Measurements from ENCODE around the gene LMBRD2. TPM values are rescaled to one million over a fixed set of nuclear protein-coding genes. Genes with fewer than 3 reads are reported as not detected.
"Not testable (repeated sequence)": the region's sequence is repeated elsewhere in the genome, so short reads cannot be mapped to it uniquely, and the experiment has no call there.

Gene LMBRD2
- 10 to 100 TPM; 17.7 to 20.7 (median 18.1) TPM for polyA plus RNA-seq (ENCODE audit: insufficient read length in 3 of 3)

DNA sequence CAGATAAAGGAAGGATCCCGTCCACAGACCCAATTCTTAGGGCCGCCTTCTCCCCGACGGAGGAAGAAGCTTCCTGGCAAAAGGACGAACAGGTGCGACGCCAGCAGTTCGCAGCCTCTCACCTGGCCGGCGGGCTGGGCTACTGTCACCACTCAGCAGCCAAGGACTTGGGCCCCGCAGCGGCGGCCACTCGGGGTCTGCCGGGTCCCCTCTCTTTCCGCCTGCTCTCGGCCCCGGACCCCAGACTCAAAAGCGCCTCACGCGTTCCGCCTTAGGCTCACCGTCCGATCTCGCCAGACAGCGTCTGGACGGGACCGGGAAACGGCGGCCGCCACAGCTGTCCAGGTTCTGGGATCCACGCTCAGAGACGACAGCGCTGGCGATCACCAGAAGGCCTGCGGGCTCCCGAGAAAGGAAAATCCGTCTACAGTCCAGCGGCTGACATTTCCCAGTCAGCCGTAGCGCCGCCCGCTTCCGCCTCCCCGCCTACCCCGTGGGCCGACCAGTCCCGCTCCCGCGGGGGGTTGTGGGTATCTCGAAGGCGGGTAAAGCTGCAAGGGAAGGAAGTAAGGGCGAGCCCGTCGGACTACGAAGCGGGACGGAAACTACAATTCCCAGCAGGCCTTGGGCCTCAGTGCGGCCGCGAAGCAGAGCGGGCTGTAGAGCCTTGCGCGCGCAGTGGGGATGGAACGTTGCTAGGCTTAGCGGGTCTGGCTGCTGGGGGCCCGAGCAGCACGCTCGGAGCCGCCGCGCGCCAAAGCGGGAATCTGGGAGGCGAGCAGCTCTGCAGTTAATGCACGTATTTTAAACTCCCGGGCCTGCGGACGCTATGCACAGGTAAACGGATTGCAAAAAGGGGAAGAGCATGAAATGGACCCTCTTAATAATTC lies at the start of gene LMBRD2, which contains the start of gene SKP2:
LMBRD2 (minus strand) TSS at position 454 of the 890 bp plus-strand sequence. CDS start 8,538 bp downstream, outside the sequence.
SKP2 (plus strand) TSS at position 678 of the 890 bp plus-strand sequence; CDS start at position 830, 152 bp downstream.
- DNase-seq (ENCODE audit: low read depth in 3 of 3, low spot score in 2 of 3): peak; percentile 95 to 98 (median 95)

DNA sequence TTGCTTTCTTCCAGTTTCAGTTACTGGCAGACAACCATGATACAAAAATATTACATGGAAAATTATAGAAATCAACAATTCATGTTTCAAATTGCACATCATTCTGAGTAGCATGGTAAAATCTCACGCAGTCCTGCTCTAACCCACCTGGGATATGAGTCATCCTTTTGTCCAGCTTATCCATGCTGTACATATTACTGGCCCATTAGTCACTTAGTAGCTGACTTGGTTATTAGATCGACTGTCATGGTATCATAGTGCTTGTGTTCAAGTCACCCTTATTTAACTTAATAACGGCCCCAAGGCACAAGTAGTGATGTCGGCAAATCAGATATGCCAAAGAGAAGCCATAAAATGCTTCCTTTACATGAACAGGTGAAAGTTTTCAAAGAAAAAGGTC lies 48.8 kb upstream of the LMBRD2 start:
- no peak for DNase-seq (ENCODE audit: low read depth in 3 of 3, low spot score in 2 of 3)

DNA sequence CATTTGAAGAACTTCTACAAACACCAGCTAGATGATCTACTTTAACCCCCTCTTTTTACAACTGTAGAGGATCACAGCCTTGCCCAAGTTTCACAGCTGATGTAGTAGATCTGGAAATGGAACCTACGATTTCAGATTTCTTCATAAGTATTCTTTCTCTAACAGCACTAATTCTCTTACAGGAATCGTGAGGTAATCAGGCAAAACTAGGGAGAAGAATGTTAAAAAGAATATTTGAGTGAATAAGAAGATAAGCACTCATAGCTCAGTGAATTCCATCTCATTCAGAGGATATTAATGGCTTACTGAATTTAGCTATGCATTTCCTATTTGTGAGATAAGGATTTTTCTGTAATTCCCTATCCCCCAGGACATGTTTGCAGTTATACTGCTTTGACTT lies 47.9 kb upstream of the LMBRD2 start:
- no peak for DNase-seq (ENCODE audit: low read depth in 3 of 3, low spot score in 2 of 3)

DNA sequence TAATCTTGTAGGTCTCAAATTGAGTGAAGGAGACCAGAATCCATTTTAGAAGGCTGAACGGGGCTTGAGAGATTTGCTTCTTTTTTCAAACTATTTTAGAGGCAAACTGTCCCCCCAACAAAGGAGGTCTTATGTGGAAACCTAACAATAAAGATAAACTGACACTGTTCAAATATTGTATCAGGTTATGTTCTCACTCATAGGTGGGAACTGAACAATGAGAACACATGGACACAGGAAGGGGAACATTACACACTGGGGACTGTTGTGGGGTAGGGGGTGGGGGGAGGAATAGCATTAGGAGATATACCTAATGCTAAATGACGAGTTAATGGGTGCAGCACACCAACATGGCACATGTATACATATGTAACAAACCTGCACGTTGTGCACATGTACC lies 47.1 kb upstream of the LMBRD2 start:
- not testable (repeated sequence) for DNase-seq (ENCODE audit: low read depth in 3 of 3, low spot score in 2 of 3)

DNA sequence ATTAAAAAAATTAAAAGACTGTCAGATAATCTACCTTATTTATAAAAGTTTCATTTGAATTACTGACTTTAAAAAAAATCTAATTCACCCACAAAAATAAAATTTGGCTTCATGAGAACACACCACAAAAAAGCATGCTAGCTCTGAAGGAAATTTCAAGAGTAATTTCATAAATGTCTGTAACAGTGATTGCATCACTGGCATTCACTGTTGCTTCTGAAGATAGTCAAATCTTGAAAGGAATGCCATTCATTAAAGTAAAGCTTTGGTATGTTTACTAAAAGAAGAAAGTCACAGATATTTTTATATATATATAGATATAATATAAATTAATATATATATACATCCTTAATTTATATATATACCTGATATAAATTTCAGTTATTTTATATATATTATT lies 46.6 kb upstream of the LMBRD2 start:
- DNase-seq (ENCODE audit: low read depth in 3 of 3, low spot score in 2 of 3): no peak

DNA sequence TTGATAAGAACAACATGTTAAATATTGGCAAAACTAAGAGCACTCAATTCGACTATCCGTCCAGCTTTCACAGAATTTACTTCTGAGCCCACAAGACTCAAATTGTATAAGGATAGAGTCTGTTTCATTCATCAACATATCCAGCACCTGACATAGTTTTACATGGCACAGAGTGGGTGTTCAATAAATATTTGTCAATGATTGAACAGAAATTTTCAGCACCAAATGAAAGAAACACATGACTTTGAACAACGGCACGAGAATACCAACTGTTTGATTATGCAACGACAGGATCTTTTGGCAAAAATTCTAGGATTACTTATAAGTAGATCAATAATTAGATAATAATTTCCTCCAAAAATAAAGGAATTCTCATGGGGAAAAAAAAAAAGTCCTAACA lies 42.1 kb upstream of the LMBRD2 start:
- DNase-seq (ENCODE audit: low read depth in 3 of 3, low spot score in 2 of 3): no peak

DNA sequence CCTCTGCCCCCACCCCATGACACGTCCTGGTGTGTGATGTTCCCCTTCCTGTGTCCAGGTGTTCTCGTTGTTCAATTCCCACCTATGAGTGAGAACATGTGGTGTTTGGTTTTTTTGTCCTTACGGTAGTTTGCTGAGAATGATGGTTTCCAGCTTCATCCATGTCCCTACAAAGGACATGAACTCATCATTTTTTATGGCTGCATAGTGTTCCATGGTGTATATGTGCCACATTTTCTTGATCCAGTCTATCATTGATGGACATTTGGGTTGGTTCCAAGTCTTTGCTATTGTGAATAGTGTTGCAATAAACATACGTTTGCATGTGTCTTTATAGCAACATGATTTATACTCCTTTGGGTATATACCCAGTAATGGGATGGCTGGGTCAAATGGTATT lies 32.7 kb upstream of the LMBRD2 start:
- DNase-seq (ENCODE audit: low read depth in 3 of 3, low spot score in 2 of 3): not testable (repeated sequence)

DNA sequence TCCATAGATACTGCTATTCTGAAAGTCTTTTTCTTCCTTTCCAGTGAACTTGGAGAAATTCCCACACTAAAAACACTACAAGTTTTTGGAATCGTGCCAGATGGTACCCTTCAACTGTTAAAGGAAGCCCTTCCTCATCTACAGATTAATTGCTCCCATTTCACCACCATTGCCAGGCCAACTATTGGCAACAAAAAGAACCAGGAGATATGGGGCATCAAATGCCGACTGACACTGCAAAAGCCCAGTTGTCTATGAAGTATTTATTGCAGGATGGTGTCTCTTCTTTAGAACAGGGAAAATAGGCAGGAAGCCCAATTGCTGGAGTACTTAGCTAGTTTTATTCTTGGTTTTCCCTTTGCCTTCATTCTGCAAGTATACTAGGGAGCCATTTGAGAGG lies 30.1 kb upstream of the LMBRD2 start:
- DNase-seq (ENCODE audit: low read depth in 3 of 3, low spot score in 2 of 3): no peak

DNA sequence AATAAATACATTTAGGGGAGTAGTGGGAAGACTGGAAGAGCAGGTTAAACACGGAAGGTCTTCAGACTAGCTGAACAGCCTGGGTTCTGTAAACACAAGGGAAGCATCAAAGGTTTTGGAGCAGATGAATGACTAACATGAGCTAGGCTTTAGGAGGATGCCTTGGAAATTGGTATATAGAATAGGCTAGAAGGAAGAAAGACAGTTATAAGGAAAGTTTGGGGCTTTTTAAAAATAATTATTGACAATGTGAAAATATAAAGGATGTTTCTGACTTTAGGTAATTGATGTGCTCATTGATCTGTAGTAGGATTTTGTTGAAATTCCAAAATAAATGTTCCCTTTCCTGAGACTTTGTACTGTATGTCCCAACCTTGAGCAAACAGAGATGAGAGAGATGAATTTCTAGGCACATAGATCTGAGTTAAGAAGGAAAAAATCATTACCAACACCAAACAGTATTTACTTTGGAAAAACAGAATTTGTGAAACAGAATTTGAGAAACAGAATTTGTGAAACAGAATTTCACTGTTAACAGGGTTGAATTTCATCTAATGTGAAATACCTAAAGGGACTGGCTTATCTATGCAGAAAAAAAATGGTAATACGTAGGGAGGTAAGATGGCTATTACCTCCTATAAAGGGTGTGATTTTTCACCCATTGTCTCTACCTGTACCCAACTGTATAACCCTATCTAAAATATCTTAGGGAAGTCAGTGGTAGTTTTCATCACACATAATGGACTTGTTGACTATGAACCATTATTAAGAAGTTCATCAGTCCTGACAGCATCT lies 29.1 kb upstream of the LMBRD2 start:
- no peak for DNase-seq (ENCODE audit: low read depth in 3 of 3, low spot score in 2 of 3)

DNA sequence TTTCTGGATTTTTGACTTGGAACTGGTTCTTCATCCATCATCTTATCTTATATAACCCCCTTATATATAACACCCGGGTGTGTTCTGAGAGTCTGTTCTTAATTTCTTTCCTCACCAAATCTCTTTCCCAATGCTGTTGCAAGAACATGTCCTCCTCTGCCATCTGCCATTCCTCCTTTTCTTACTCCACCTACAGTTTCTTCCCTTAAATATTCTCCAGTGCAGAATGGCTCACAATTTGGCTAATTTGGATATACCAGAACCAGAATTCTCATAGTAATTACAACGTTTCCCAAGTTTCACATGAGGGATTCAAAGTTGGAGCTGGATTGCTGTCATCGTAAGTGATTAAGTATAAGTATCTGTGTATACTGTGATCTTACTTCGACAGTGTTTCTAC lies 28.3 kb upstream of the LMBRD2 start:
- no peak for DNase-seq (ENCODE audit: low read depth in 3 of 3, low spot score in 2 of 3)

DNA sequence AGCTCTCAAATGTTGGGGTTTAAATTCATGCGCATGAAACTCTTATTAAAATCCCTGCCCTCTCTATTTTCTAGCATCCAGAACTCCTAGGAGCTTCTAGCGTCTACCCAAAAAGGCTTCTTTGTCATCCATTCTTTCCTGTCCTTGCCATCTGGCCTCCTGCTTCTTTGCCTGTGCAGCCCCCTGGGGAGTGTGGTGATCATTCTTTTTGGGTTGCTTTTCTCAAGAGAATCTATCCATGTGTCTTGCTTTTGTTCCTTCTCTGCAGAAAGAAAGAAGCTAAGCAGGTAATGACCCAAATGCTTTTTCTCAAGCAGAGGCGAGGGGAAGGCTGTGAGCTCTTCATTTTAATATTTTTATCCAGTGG lies 26.8 kb upstream of the LMBRD2 start:
- no peak for DNase-seq (ENCODE audit: low read depth in 3 of 3, low spot score in 2 of 3)

DNA sequence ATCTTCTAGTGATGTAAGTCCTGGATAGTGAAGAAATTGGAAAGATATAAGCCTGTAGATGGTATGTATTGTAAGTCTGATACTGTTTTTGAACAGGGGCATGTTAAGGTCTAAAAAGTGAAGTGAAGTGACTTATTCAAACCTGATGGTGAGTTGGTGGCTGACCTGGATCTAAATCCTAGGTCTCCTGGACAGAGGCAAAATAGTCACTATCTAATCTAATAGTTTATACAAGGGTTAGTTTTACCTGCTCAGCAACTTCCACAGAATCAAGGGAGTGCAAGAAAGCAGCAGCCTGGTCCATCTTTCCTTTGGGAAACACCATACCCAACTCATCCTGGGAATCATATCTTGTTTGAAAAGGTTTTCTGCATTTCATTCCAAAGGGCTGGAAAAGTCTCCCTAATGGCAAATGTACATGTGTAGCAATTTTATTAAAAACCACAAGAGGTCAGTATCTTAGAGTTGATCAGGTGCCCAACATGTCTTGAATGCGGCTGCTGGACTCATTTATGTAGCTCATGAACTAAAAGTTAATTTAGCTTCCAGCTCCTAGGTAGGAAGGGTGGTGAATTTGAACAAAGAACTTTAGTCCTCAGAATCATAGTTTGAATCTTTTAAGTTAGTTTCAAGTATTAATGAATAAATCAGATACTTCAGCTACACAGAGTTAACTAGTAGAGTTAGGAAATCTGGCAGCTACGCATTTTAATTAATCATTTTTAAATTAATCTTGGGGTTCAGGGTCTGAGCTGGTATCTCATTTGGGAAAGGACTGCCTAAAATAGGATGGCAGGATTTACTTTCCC lies 26.2 kb upstream of the LMBRD2 start:
- no peak for DNase-seq (ENCODE audit: low read depth in 3 of 3, low spot score in 2 of 3)

DNA sequence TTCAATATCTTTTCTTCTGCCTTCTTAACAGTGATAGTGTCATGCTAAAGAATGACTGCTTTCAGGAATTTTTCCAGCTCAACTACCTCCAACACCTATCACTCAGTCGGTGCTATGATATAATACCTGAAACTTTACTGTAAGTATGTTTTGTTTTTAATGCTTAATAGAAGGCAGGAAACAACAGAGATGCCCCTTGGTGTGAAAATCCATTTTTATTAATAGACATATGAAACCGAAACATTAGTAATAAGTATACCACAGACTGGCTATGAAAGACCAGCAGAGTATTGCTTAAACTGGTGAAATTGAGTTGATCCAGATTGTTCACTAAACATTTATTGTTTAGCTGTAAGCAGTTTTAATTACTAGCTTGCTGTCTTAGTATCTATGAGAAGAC lies 25.5 kb upstream of the LMBRD2 start:
- no peak for DNase-seq (ENCODE audit: low read depth in 3 of 3, low spot score in 2 of 3)

DNA sequence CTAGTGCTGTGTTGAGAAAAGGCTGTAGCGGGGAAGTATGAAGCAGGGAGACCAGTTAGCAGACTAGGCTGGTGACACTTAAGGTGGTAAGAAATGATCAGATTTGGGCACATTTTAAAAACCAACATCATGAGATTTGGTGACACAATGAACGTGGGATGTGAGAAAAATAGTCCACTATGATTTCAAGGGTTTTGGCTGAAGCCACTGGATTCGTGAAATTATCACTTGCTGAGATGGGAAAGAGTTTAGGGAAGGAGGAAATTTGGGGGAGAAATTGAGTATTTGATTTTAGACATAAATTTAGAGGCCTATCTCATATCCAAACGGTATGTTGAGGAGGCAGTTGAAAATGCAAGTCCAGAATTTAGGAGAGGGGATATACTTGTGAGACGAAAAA lies 23.4 kb upstream of the LMBRD2 start:
- no peak for DNase-seq (ENCODE audit: low read depth in 3 of 3, low spot score in 2 of 3)

DNA sequence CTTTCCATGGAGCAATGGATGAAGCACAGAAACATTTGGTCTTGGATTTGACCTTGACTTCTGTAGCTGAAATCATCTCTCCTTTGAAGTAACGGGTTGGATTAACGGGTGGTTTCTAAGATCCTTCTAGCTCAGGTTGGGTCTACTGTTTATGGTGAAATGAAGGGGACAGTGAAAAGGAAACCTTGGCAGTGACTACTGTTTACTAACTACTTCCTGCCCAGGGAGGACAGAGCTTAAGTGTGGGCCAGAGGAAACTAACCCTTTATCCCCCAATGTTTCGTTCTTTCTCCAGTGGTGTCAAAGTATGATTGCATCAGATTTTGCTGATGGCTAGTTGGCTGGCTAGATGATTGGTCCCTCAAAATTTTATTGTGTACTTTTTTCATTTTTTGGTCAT lies 22.4 kb upstream of the LMBRD2 start:
- DNase-seq (ENCODE audit: low read depth in 3 of 3, low spot score in 2 of 3): no peak

DNA sequence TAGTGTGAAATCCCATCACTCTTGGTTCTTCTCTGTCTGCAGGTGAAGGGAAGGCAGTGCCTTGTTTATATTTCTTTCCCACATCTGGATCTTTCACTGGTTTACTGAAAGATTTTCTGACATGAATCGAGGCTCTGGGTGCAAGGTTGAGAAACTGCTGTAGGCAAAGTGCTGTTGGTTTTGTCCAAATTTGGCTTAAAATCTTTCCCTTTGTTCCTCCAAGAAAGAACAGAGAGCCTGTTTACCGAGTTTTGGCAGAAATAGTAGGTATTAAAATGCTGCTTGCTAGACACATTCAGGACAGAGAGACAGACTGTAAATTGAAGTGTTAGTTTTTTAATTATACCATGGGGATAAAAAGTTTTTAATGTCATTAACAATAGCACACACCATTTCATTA lies 21.7 kb upstream of the LMBRD2 start:
- no peak for DNase-seq (ENCODE audit: low read depth in 3 of 3, low spot score in 2 of 3)

DNA sequence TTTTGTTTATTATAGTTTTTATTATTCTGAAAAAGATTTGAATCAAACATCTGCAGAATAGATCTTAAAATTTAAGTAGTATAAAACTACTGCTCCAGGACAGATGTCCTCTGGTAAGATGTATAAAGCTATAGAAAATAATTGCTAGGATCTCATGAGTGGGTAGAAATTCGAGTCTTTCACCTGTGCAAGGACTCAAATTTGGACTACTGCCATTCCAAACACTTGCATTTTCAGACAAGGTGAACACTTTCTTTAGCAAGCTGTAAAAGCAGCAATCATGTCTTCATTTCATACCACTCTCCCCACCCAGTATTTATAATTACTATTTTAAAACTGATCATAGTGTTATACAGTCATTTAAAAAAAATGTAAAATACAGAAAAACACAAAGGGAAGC lies 20.9 kb upstream of the LMBRD2 start:
- no peak for DNase-seq (ENCODE audit: low read depth in 3 of 3, low spot score in 2 of 3)

DNA sequence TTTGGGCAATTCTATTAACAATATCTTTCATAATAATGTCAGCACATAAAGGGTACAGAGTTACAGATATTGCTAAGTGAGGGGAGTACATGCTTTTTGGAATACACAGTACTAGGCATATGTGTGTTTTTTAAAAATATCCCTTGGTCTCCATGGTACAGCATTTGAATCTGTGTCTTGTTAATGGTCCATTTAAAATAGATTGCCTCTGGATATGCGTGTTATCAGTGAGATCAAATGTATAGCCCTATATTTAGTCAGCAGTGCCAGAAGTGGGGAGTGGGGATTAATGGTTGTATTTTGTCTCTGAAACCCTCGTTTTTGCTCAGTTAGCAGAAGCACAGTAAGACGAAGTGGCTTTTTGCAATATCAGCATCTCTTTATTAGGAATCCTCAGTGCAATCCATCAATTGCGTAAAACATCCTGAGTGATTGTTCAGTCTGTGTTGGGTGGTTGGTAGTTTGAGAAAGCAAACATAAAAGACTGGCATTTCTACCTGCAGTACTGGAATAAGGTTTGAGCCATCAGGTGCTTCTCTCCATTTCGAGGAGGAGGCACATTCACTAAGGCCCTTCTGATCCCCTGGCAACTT lies 19.2 kb upstream of the LMBRD2 start:
- no peak for DNase-seq (ENCODE audit: low read depth in 3 of 3, low spot score in 2 of 3)

DNA sequence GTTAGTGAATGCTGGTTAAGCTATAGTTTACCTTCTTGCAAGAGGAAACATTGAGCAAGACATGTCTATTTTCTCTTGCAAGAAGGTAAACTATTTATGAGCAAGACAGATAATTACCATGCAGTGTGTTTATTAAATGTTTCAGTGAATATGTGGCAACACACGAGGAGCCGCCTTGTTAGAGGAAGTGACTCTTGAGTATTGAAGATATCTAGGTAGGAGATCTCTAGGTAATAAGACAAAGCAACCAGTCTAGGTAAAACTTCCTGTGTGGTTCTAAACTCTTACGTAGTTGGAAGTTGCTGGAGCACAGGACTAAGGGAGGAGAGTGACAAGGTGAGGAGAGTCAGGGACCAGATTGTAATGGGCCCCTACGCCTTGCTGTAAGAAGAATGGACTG lies 17.1 kb upstream of the LMBRD2 start:
- no peak for DNase-seq (ENCODE audit: low read depth in 3 of 3, low spot score in 2 of 3)

DNA sequence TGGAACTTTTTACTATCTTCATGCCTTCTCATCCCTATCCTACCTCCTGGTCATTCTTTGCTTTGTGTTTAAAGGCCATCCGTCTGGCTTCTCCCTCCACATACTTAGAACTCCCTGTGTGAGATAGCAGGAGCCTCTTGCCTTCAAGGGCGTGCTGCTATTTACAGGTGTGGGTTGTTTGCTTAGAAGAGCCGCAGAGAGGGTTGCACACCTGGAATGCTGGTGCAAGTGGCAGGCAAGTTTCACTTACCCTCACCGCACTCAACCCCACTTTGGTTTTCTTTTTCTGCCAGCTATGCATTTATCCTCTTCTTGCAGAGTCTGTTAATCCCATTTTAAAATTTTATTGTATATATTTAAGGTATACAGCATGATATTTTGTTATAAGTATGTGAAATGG lies 12.8 kb upstream of the LMBRD2 start:
- DNase-seq (ENCODE audit: low read depth in 3 of 3, low spot score in 2 of 3): no peak

Measured in right renal cortex interstitium (tissue), 3 donors.